Fibroblast of lung (primary cell): ENCODE results near the gene TRIM24. TPM values are rescaled to one million over a fixed set of nuclear protein-coding genes. Genes with fewer than 3 reads are reported as not detected.

ENCODE experiments used
- DNase-seq, 2 donors: peaks; one replicate each; pipeline versions ENCODE4 v3.0.0 to v3.0.0-alpha.2; 2010; ENCODE audit warnings: low read depth in 2 of 2
- H2AFZ ChIP-seq: 2 replicates; pipeline ENCODE4 v1.5.1; 2012; ENCODE audit warnings: low read length, control low read depth, inconsistent platforms
- H3K27ac ChIP-seq: 2 replicates; pipeline ENCODE4 v1.5.1; 2011; ENCODE audit warnings: low read length, control low read depth; ENCODE audit not compliant: insufficient read depth
- H3K27me3 ChIP-seq: 2 replicates; pipeline ENCODE4 v1.5.1; 2011; ENCODE audit warnings: mild to moderate bottlenecking, low read length; ENCODE audit not compliant: control insufficient read depth, insufficient read depth
- H3K36me3 ChIP-seq: 2 replicates; pipeline ENCODE4 v1.5.1; 2011; ENCODE audit warnings: low read length; ENCODE audit not compliant: control insufficient read depth, insufficient read depth
- H3K4me1 ChIP-seq: 2 replicates; pipeline ENCODE4 v1.5.1; 2011; ENCODE audit warnings: low read length; ENCODE audit not compliant: control insufficient read depth, insufficient read depth; ENCODE audit errors: extremely low read depth
- H3K4me2 ChIP-seq: 2 replicates; pipeline ENCODE4 v1.5.1; 2011; ENCODE audit warnings: low read length, control low read depth; ENCODE audit not compliant: insufficient read depth; ENCODE audit errors: extremely low read depth
- H3K4me3 ChIP-seq, 4 experiments: fragments of 200-600 bp in 1 of 4; sonication (generic) in 1 of 4; replicated peaks in 1 of 4; 2 replicates each; pipeline ENCODE4 v1.5.1; 2011 to 2016; ENCODE audit warnings: low read length in 4 of 4, low read depth in 3 of 4, mild to moderate bottlenecking in 3 of 4, control low read depth in 2 of 4, inconsistent platforms in 1 of 4, mixed read lengths in 1 of 4; ENCODE audit not compliant: insufficient read depth in 1 of 4; ENCODE audit errors: control extremely low read depth in 1 of 4
- H3K79me2 ChIP-seq: 2 replicates; pipeline ENCODE4 v1.5.1; 2012; ENCODE audit warnings: mild to moderate bottlenecking, low read length, inconsistent platforms; ENCODE audit not compliant: control insufficient read depth, insufficient read depth
- H3K9ac ChIP-seq: 2 replicates; pipeline ENCODE4 v1.5.1; 2011; ENCODE audit warnings: mild to moderate bottlenecking, low read length, control low read depth; ENCODE audit not compliant: insufficient read depth
- H3K9me3 ChIP-seq: 2 replicates; pipeline ENCODE4 v1.5.1; 2012; ENCODE audit warnings: low read depth, low read length; ENCODE audit not compliant: control insufficient read depth, insufficient read depth
- H4K20me1 ChIP-seq: 2 replicates; pipeline ENCODE4 v1.5.1; 2011; ENCODE audit warnings: low read length; ENCODE audit not compliant: control insufficient read depth, insufficient read depth; ENCODE audit errors: extremely low read depth
- EZH2 ChIP-seq: IDR thresholded peaks from 2 replicates; pipeline ENCODE4 v1.5.1; 2012; ENCODE audit warnings: low read length, control low read depth, mild to moderate bottlenecking; ENCODE audit errors: missing control alignments
- polyA plus RNA-seq, 2 donors: library from polyadenylated mRNA; depleted of rRNA in 1 of 2; stranded (reverse) in 1 of 2; unstranded in 1 of 2; fragments of >200 nt; gene quantifications; 2 replicates each; pipeline ENCODE4 v1.2.1, GENCODE V29; 2011 to 2012; ENCODE audit warnings: missing spikeins in 1 of 2
- total RNA-seq: library from RNA; depleted of rRNA; stranded (reverse); fragments of >200 nt; gene quantifications from 2 replicates; pipeline ENCODE4 v1.2.1, GENCODE V29; 2014
- TF ChIP-seq, protein P1 (sequence below), 2 donors: IDR thresholded peaks in 1 of 2; conservative IDR thresholded peaks in 1 of 2; 1 replicate in 1 of 2; 2 replicates in 1 of 2; pipeline ENCODE4 v1.5.1; 2011 to 2012; ENCODE audit warnings: low read length in 2 of 2, control low read depth in 1 of 2, inconsistent platforms in 1 of 2, low read depth in 1 of 2, mild to moderate bottlenecking in 1 of 2

TRIM24 gene
- total and polyA plus RNA-seq, 2 donors (not counting 1 experiment from before 2014, with no cell fraction given) = 5.9 to 7.9 TPM

GRCh38 chr7:138545123-138545522, 85.1 kb downstream of the TRIM24 start:
- Histone ChIP-seq H4K20me1 (no peaks in the 10 kb centered on the region), H3K9ac (no peak overlapping the region), H3K4me3 (no peak overlapping the region), H3K27me3 (no peaks in the 10 kb centered on the region), H3K36me3 (no peaks in the 10 kb centered on the region), H3K27ac (no peak overlapping the region), H3K9me3 (no peaks in the 10 kb centered on the region), H3K79me2 (no peaks in the 10 kb centered on the region), H2AFZ (no peak overlapping the region), H3K4me1 (no peaks in the 10 kb centered on the region), H3K4me2 (no peak overlapping the region)
- no peak for DNase-seq
- TF ChIP-seq, protein P1, sequence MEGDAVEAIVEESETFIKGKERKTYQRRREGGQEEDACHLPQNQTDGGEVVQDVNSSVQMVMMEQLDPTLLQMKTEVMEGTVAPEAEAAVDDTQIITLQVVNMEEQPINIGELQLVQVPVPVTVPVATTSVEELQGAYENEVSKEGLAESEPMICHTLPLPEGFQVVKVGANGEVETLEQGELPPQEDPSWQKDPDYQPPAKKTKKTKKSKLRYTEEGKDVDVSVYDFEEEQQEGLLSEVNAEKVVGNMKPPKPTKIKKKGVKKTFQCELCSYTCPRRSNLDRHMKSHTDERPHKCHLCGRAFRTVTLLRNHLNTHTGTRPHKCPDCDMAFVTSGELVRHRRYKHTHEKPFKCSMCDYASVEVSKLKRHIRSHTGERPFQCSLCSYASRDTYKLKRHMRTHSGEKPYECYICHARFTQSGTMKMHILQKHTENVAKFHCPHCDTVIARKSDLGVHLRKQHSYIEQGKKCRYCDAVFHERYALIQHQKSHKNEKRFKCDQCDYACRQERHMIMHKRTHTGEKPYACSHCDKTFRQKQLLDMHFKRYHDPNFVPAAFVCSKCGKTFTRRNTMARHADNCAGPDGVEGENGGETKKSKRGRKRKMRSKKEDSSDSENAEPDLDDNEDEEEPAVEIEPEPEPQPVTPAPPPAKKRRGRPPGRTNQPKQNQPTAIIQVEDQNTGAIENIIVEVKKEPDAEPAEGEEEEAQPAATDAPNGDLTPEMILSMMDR (conservative IDR thresholded peaks at IDR 0.05 in 1 of 2, IDR thresholded peaks at IDR 0.05 in 1 of 2; ENCODE audit: low read depth in 1 of 2, low read length in 2 of 2) = no peak
- TF ChIP-seq EZH2 = no peak

DNA sequence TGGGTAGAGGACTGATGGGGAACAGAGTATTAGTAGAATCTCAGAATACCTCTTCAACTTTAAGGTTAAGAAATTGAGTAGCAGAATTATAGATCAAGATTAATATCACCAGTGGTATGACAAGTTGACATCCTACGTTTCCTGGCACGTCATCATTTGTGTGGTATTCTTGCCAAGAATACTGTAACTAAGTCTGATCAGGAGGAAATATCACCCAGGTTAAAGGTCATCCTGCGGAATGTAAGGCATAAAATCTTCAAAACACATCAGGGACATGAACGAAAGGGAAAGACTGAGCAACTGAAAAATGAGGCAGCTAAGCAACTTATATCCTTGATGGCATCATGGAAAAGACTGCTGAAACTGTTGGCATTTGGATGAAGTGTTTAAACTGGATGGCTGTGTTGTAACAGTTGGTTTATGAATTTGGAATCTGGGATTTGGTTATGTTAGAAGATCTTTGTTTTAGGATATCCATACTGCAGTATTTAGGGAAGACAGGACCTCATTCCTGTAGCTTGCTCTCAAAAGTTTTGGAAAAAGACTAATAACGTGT, 86.1 kb downstream of the TRIM24 start:
- TF ChIP-seq EZH2 = no peak
- TF ChIP-seq, protein P1 (conservative IDR thresholded peaks at IDR 0.05 in 1 of 2, IDR thresholded peaks at IDR 0.05 in 1 of 2; ENCODE audit: low read depth in 1 of 2, low read length in 2 of 2) = no peak
- Histone ChIP-seq H4K20me1 (no peaks in the 10 kb centered on the region), H3K27me3 (no peaks in the 10 kb centered on the region)

DNA sequence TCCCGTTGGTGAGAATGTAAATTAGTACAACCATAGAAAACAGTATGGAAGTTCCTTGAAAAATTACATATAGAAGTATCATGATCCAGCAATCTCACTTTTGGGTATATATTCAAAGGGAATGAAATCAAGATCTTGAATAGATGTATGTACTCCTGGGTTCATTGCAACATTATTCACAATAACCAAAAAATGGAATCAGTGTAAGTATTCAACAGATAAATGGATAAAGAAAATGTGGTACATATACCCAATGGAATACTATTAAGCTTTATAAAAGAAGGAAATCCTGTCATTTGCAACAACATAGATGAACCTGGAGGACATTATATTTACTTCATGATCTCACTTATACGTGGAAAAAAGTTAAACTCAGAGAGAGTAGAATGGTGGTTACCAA, 86.8 kb downstream of the TRIM24 start:
- DNase-seq = no peak
- no peak overlapping the region for H3K4me3 ChIP-seq
- no peaks in the 10 kb centered on the region for H3K79me2 ChIP-seq
- H4K20me1 ChIP-seq = no peaks in the 10 kb centered on the region
- no peaks in the 10 kb centered on the region for H3K9me3 ChIP-seq
- H3K4me1 ChIP-seq = no peaks in the 10 kb centered on the region
- no peak overlapping the region for H3K27ac ChIP-seq
- no peak overlapping the region for H3K4me2 ChIP-seq
- TF ChIP-seq EZH2 = no peak
- TF ChIP-seq, protein P1 (conservative IDR thresholded peaks at IDR 0.05 in 1 of 2, IDR thresholded peaks at IDR 0.05 in 1 of 2; ENCODE audit: low read depth in 1 of 2, low read length in 2 of 2) = no peak
- H3K36me3 ChIP-seq = no peaks in the 10 kb centered on the region
- no peaks in the 10 kb centered on the region for H3K27me3 ChIP-seq
- no peak overlapping the region for H3K9ac ChIP-seq
- H2AFZ ChIP-seq = no peak overlapping the region

More for the DNA sequence above, 86.1 kb downstream of the TRIM24 start:
- H3K79me2 ChIP-seq = no peaks in the 10 kb centered on the region
- no peak overlapping the region for H3K27ac ChIP-seq
- no peak overlapping the region for H3K9ac ChIP-seq
- no peaks in the 10 kb centered on the region for H3K9me3 ChIP-seq
- no peak overlapping the region for H3K4me3 ChIP-seq
- H2AFZ ChIP-seq = no peak overlapping the region
- DNase-seq = peak in 1 of 2 donors; percentile 7
- H3K4me1 ChIP-seq = no peaks in the 10 kb centered on the region
- H3K36me3 ChIP-seq = no peaks in the 10 kb centered on the region
- H3K4me2 ChIP-seq = no peak overlapping the region
